ENCODE data around the gene MANSC1.

DNA sequence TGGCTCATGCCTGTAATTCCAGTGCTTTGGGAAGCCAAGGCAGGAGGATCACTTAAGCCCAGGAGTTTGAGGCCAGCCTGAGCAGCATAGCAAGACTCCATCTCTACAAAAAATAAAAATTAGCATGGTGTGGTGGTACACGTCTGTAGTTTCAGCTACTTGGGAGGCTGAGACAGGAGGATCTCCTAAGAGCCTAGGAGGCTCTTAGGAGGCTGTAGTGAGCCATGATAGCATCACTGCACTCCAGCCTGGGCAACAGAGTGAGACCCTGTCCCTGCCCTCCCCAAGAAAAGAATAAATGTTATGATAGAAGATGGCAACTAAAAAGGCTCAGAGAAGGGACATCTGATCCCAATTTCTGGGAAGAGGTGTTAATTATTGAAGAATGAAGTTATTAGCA is 3.2 kb upstream of the MANSC1 start:
- TF ChIP-seq EZH2 (IDR thresholded peaks at IDR 0.05; ENCODE audit: insufficient read depth, low read length) (no peak), CTCF (IDR thresholded peaks at IDR 0.05; ENCODE audit: insufficient read depth, low read depth, low read length) (no peak)

Data from astrocyte (in vitro differentiated cells and primary cell).